Measurements from ENCODE around the gene TXNIP.

GRCh38 chr1:146036241-146036964 is 40.0 kb upstream of the TXNIP start:
- TF ChIP-seq, protein P1, sequence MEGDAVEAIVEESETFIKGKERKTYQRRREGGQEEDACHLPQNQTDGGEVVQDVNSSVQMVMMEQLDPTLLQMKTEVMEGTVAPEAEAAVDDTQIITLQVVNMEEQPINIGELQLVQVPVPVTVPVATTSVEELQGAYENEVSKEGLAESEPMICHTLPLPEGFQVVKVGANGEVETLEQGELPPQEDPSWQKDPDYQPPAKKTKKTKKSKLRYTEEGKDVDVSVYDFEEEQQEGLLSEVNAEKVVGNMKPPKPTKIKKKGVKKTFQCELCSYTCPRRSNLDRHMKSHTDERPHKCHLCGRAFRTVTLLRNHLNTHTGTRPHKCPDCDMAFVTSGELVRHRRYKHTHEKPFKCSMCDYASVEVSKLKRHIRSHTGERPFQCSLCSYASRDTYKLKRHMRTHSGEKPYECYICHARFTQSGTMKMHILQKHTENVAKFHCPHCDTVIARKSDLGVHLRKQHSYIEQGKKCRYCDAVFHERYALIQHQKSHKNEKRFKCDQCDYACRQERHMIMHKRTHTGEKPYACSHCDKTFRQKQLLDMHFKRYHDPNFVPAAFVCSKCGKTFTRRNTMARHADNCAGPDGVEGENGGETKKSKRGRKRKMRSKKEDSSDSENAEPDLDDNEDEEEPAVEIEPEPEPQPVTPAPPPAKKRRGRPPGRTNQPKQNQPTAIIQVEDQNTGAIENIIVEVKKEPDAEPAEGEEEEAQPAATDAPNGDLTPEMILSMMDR (conservative IDR thresholded peaks at IDR 0.05; ENCODE audit: low read depth, low read length), result no peak
- TF ChIP-seq RAD21 (IDR thresholded peaks at IDR 0.05; ENCODE audit: low read length), result no peak
- no peak for TF ChIP-seq FOS (IDR thresholded peaks at IDR 0.05; ENCODE audit: low read depth, low read length)
- no peak for TF ChIP-seq MAZ (IDR thresholded peaks at IDR 0.05; ENCODE audit: borderline replicate concordance, low read depth, low read length)
